Measurements from ENCODE around the gene PRKAG1.

Gene PRKAG1

GRCh38 chr12:48986720-48987291 lies 31.8 kb downstream of the PRKAG1 start:
- DNase-seq (ENCODE audit: low read depth in 1 of 2, low spot score in 1 of 2), result no peak

- DNase-seq (ENCODE audit: low read depth in 1 of 2, low spot score in 1 of 2), result no peak
Observed at GRCh38 chr12:48985901-48986300, 32.7 kb downstream of the PRKAG1 start.

GRCh38 chr12:48985475-48985897 lies 33.1 kb downstream of the PRKAG1 start:
- no peak for DNase-seq (ENCODE audit: low read depth in 1 of 2, low spot score in 1 of 2)

GRCh38 chr12:48982397-48983080 lies 36.0 kb downstream of the PRKAG1 start:
- DNase-seq (ENCODE audit: low read depth in 1 of 2, low spot score in 1 of 2), result no peak

- no peak for DNase-seq (ENCODE audit: low read depth in 1 of 2, low spot score in 1 of 2)
Observed at GRCh38 chr12:48981757-48982157, 36.8 kb downstream of the PRKAG1 start.

DNA sequence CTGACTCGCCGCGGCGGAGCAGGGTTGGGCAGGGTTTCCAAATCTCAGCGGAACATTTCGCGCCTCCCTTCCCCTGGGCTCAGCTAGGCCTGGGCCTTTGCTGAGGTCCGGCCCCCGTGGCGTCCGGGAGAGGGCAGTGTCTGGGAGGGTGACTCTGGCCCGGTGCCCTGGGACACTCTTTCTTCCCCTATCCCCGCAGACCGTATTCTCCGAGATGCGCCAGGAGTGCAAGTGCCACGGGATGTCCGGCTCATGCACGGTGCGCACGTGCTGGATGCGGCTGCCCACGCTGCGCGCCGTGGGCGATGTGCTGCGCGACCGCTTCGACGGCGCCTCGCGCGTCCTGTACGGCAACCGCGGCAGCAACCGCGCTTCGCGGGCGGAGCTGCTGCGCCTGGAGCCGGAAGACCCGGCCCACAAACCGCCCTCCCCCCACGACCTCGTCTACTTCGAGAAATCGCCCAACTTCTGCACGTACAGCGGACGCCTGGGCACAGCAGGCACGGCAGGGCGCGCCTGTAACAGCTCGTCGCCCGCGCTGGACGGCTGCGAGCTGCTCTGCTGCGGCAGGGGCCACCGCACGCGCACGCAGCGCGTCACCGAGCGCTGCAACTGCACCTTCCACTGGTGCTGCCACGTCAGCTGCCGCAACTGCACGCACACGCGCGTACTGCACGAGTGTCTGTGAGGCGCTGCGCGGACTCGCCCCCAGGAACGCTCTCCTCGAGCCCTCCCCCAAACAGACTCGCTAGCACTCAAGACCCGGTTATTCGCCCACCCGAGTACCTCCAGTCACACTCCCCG lies 37.4 kb downstream of the PRKAG1 start:
- no peak for DNase-seq (ENCODE audit: low read depth in 1 of 2, low spot score in 1 of 2)

GRCh38 chr12:48980389-48980952 lies 38.1 kb downstream of the PRKAG1 start:
- DNase-seq (ENCODE audit: low read depth in 1 of 2, low spot score in 1 of 2), result no peak

DNA sequence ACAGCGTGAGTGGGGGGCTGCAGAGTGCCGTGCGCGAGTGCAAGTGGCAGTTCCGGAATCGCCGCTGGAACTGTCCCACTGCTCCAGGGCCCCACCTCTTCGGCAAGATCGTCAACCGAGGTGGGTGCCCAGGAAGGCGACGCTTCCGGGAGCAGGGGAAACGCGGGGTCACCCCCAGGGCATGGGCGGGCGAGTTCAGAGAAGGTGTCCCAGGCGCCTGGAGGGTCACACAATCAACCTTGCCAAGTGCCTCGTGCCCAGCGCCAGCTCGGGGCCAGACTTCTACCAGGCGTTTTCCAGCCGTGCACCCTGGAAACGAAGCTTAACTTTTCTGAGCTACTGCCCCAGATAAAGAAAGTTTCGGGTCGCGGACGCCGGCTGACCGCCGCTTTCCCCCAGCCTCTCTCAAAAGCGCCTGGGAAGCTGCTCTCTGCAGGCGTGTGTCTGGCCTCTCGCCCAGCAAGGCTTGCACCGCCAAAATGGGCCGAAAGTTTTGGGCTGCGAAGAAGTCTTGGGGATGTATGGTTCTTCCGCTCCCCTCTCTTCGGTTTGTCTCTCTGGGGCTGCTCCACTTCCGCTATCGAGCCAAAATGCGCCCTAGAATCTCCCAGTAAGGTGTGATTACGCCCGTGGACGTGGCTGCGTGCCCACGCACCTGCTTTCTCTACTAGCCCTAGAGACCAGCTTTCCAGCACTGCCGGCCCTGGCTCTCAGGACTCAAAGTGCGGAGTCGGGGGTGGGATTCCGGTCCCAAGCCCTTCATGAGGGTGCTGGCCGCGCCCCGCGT lies 38.8 kb downstream of the PRKAG1 start:
- DNase-seq (ENCODE audit: low read depth in 1 of 2, low spot score in 1 of 2), result no peak

GRCh38 chr12:48978741-48979601 lies 39.6 kb downstream of the PRKAG1 start:
- DNase-seq (ENCODE audit: low read depth in 1 of 2, low spot score in 1 of 2), result no peak

DNA sequence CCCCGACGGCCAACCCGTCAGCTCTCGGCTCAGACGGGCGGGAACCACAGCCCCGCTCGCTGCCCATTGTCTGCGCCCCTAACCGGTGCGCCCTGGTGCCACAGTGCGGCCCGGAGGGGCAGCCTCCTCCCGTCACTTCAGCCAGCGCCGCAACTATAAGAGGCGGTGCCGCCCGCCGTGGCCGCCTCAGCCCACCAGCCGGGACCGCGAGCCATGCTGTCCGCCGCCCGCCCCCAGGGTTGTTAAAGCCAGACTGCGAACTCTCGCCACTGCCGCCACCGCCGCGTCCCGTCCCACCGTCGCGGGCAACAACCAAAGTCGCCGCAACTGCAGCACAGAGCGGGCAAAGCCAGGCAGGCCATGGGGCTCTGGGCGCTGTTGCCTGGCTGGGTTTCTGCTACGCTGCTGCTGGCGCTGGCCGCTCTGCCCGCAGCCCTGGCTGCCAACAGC lies 40.3 kb downstream of the PRKAG1 start, which contains the start of gene WNT1:
Gene WNT1 (plus strand): TSS at position 32 of the 450 bp plus-strand sequence. CDS start 329 bp downstream, at position 361.
- DNase-seq (ENCODE audit: low read depth in 1 of 2, low spot score in 1 of 2), result no peak

- DNase-seq (ENCODE audit: low read depth in 1 of 2, low spot score in 1 of 2), result peak; percentile 63 to 76
Observed at GRCh38 chr12:48977290-48978281, 41.0 kb downstream of the PRKAG1 start.

DNA sequence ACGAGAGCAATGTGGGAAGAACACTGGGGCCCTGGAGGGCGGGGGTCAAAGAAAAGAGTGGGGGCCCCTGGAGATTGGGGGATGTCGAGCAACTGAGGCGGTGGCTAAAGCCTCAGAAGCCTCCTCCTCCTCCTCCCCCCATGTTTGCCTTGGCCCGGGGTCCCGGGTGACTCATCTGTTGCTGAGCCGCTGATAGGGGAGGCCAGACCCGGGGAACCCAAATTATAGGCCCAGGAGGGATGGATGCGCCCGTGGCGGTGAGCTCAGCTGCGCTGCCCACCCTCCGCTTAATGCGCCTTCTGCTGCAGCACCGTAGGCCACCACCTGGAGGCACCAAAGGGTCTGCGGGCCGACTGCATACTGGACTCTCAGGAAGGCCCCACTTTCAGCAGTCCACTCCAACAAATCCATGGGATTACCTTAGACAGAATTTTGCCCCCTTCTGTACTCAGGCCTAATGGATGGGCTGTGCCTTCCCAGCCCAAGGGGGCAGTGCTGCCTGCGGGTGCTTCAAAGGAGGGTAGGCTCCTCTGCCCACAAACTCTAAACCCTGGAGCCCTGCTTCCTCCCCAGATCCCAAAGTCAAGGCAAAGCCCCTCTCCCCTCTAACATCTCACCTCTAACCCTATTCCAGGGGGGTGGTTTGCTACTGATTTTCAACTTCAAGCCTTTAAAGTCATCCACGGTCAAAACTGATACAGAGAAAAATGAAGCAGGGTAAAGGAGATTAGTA lies 44.5 kb downstream of the PRKAG1 start:
- no peak for DNase-seq (ENCODE audit: low read depth in 1 of 2, low spot score in 1 of 2)

- no peak for DNase-seq (ENCODE audit: low read depth in 1 of 2, low spot score in 1 of 2)
Observed at GRCh38 chr12:48973531-48973930, 45.0 kb downstream of the PRKAG1 start.

DNA sequence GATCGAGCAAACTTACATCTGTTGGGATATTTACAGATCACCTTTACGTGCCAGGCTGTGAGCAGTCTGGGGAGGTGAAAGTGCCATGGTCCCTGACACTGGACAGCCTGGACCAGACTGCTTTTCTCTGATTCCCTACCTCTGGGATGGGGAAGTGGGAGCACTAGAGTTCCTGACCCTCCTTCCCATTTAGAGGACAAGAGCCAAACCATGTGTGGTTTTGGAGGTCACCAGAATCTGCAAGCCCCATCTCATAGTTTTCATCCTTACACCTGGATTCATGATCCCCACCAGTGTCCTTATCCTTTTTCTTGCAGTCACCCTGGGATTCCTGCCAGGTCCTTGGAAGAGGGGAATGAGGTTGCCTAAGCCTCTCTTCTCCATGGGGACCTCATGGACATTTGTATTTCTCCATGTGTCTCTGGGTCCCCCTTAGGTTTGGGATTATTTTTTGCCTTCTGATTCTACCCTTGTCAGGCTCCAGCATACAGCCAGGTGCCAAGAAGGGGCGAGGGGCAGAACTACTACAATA lies 45.6 kb downstream of the PRKAG1 start:
- DNase-seq (ENCODE audit: low read depth in 1 of 2, low spot score in 1 of 2), result no peak

- no peak for DNase-seq (ENCODE audit: low read depth in 1 of 2, low spot score in 1 of 2)
Observed at GRCh38 chr12:48972213-48972951, 46.2 kb downstream of the PRKAG1 start.

- DNase-seq (ENCODE audit: low read depth in 1 of 2, low spot score in 1 of 2), result no peak
Observed at GRCh38 chr12:48970702-48971334, 47.8 kb downstream of the PRKAG1 start.

Measured in stimulated activated CD4-positive, alpha-beta T cell treated with anti-CD3 and anti-CD28 coated beads, Interleukin-15, amount 100 ng/mL, for 1 hour (primary cell).